CD4-positive, alpha-beta T cell treated with Interleukin-17A for 1 hour (primary cell): ENCODE data around the gene MRPL27.

ENCODE experiments used
- DNase-seq: peaks from one replicate; pipeline ENCODE4 v3.0.0-alpha.2; 2020

Gene MRPL27

DNA sequence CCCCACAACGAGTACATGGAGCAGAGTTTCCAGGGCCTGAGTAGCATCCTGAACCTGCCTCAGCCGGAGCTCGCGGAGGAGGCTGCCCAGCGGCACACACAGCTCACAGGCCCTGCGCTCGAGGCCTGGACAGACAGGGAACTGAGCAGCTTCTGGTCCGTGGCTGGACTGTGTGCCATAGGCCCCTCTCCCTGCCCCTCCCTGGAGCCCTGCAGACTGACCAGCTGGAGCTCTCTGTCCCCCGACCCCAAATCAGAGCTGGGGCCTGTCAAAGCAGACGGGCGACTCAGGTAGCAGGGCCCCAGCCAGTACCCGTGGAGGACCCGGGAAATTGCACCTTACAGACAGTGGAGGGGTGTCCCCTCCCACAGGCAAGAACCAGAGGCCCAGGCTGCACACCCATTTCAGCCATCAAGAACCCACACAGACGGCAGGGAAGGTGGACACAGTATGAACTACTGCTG lies 13.0 kb downstream of the MRPL27 start:
- DNase-seq, result no peak

DNA sequence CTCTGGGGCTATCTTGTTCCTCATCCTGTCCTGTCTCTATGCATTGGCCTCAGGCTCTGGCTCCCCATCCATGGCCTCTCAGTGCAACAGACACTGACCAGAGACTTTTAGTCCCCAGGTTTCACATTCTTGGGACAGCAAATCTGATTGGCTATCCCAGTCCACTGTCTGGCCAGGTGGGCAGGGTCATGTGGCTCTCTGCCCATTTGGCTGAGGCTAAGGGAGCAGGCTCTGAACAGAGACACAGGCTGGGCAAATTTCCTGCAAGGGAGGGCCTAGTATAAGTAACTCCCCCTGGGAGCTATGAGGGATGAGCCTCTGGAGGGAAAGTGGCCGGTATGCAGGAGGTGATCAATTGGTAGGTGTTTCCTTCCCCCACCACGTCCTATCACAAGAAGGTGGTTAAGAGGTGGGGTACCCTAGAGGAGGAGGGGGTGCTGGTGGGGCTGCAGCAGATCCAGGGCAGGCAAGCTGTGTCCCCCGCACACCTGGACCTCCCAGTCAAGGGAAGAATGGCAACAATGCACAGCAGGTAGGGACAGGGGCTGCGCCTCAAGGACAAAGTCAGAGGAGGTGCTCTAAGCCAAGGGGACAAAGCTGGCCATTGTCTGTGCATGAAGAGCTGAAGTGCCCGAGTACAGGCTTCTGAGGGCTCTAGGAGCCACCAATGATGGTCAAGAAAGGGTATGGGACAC lies 13.8 kb downstream of the MRPL27 start:
- DNase-seq, result no peak

DNA sequence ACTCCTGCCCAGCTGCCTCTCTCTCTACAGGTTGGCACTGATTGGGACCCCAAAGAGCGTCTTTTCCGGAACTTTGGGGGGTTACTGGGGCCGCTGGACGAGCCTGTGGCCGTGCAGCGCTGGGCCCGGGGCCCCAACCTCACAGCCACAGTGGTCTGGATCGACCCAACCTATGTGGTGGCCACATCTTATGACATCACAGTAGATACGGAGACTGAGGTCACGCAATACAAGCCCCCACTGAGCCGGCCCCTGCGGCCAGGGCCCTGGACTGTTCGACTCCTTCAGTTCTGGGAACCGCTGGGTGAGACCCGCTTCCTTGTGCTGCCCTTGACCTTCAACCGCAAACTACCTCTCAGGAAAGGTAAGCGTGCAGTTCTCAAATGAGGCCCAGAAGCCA lies 14.8 kb downstream of the MRPL27 start:
- no peak for DNase-seq

GRCh38 chr17:50356892-50357510 lies 16.0 kb downstream of the MRPL27 start:
- no peak for DNase-seq

- no peak for DNase-seq
These were observed 16.6 kb downstream of the MRPL27 start for GRCh38 chr17:50356418-50356817.

DNA sequence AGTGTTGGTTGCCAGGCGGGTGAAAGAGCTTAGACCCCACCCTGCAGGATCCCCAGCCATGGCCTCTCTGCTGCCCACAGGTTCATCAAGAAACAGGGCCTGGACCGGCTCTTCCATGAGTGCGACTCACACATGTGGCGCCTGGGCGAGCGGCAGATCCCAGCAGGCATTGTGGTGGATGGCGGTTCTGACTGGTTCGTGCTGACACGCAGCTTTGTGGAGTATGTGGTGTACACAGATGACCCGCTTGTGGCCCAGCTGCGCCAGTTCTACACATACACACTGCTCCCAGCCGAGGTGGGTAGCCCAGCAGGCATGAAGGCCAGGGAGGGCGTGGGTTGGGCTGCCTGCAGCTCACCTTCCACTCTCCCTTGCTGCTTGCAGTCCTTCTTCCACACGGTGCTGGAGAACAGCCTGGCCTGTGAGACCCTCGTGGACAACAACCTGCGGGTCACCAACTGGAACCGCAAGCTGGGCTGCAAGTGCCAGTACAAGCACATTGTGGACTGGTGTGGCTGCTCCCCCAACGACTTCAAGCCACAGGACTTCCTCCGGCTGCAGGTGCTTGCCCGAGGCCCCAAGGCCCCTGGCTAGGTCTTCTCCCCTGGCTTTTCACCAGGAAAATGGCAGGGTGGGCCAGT lies 17.2 kb downstream of the MRPL27 start:
- DNase-seq, result no peak

DNA sequence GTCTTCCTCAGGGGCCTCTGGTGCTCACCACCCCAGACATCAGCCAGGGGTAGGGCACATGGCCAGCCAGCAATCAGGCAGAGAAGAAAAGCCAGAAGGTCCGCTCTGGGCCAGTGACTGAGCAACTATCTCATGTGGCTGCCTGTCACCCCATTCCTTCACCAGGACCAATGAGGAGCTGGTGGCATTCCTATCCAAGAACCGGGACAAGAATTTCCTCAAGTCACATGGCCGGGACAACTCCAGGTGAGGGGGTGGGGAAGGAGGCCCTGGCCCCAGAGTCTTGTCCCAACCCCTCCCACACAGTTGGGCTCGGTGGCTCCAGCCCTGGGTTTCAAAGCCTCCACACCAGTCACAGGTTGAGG lies 17.7 kb downstream of the MRPL27 start:
- DNase-seq, result no peak

DNA sequence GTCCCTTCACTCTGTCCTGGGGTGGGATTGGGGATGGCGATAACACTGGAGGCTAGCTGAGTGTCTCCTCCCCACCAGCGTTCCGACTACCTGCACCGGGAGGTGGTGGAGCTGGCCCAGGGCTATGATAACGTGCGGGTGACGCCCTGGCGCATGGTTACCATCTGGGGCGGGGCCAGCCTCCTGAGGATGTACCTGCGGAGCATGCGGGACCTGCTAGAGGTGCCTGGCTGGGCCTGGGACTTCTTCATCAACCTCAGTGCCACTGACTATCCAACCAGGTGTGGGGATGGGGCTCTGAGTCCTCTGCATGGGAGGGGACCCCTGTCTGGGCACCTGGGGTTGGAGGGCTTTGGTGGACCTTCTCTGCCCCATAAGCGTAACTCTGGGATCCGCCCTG lies 18.2 kb downstream of the MRPL27 start:
- DNase-seq, result no peak

- DNase-seq, result no peak
These were observed 18.8 kb downstream of the MRPL27 start for GRCh38 chr17:50354198-50354597.

- no peak for DNase-seq
These were observed 19.3 kb downstream of the MRPL27 start for GRCh38 chr17:50353600-50354195.

- DNase-seq, result no peak
These were observed 20.0 kb downstream of the MRPL27 start for GRCh38 chr17:50352693-50353599.

DNA sequence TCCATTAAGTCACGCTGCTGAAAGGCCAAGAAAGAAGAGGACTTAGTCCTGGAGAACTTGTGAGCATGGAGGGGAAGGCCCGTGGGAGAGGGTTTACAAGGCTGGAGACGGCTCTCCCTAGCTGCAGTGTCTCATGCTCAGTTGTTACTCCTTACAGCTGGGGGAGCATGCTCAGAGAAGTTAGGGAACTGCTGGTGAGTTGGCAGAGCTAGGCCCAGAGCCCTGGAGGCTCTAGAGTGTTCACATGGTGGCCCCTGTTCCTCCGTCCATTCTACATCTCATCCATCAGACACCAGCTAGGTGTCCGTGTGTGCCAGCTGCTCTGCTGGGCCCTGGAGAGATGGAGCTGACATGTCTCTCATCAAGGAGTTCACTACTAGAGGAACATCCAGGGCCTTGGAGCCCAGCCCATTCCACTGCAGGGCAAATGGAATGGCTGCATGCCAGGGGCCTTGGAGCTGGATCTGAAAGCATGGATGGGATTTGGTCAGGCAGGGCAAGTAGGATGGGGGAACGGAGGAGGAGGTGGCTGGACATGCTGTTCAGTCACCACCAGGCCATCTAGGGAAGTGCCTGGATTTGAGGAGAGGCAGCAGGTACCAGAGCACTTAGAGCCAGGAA lies 20.8 kb downstream of the MRPL27 start:
- DNase-seq, result no peak

DNA sequence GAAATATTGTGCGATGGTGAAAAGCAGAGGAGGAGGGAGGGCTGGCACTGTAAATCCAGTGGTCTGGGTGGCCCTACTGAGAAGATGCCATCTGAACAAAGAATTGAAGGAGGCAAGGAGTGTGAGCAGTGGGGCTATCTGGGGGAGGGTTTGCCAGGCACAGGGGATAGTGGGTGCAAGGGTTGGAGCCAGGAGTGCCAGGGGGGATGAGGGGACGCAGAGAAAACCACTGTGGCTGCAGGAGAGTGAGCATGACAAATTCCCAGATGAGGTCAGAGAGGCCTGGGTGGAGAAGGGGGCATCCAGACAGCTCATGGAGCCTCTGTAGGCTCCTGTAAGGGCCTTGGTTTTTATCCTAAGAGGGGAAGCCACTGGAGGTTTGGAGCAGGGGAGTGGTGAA lies 22.3 kb downstream of the MRPL27 start:
- no peak for DNase-seq

GRCh38 chr17:50349243-50349600 lies 23.8 kb downstream of the MRPL27 start:
- DNase-seq, result no peak

- DNase-seq, result no peak
These were observed 24.3 kb downstream of the MRPL27 start for GRCh38 chr17:50348522-50349242.

DNA sequence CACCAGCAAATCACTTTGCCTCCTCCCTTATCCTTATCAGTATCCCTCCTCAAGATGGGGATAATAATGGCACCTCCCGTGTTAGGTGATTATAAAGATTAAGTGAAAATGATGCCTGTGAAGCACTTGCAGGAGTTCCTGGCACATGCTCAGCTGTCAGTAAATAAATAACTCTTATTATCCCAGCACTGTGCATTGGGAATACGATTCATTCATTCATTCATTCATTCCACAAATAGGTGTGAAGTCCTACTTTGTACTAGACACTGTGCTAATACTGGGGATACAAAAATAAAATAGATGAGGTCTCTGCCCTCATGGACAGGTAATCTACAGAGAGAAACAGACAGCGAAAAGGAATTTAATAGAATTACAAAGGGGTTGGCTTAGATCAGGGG lies 25.1 kb downstream of the MRPL27 start:
- DNase-seq, result no peak

- DNase-seq, result no peak
These were observed 25.7 kb downstream of the MRPL27 start for GRCh38 chr17:50347117-50347893.

- DNase-seq, result no peak
These were observed 26.5 kb downstream of the MRPL27 start for GRCh38 chr17:50346313-50347116.

DNA sequence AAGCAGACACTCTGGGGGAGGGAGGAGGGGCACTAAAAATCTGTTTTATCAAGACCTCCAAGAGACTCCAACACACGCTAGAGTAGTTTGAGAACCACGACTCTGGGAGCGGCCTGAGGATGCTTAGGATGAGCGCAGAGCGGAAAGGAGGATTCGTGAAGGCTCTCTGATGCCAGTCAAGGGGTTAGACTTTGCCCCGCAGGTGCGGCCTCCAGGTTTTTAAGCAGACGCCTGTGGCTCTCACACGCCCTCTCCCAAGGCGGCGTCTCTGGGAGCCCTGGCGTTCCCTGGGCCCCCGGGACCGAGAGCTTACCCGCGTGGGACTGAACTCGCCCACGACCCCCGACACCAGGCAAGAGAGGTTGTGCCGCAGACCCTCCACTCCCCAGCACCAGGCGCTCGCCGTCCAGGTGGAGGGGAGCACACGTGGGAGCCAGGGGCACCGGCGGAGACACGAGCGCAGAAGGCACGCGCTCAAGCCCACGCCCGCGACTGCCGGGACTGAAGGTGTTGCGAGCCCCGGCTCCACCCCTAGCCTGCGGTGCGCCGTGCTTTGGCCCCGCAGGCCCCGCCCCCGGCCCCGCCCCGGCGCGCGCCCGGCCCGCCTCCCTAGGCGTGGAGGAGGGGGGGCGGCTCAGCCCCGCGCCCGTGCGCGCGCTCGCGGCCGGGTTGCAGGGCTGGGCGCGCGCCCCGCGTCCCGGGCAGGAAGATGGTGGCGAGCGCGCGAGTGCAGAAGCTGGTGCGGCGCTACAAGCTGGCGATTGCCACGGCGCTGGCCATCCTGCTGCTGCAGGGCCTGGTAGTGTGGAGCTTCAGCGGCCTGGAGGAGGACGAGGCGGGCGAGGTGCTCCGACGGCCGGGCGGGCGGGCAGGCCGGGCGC lies 27.3 kb downstream of the MRPL27 start, which contains the start of gene XYLT2:
XYLT2 (plus strand) TSS at position 695 of the 881 bp plus-strand sequence; CDS start at position 710, 15 bp downstream.
- DNase-seq, result peak; percentile 91
